ENCODE results near the gene ZNF804B. TPM values are rescaled to one million over a fixed set of nuclear protein-coding genes. Genes with fewer than 3 reads are reported as not detected.

Gene ZNF804B
- total and polyA plus RNA-seq, 4 experiments from 2014 or later, result not detected

- ChIA-PET CTCF (ENCODE audit: partially characterized antibody) (no interaction called here), POLR2A (ENCODE audit: partially characterized antibody) (no interaction called here)
- H3K27me3 ChIP-seq (ENCODE audit: insufficient read depth, low read length), result no peaks in the 10 kb centered on the region
- Mint-ChIP-seq H3K4me1 (no peaks in the 10 kb centered on the region), H3K36me3 (no peaks in the 10 kb centered on the region), H3K4me3 (no peak overlapping the region), H3K9me3 (peaks cover 0 to 5% (median 0%) of the 10 kb centered on the region in 8 donors), H3K27me3 (no peaks in the 10 kb centered on the region), H3K27ac (no peak overlapping the region)
- H3K27ac ChIP-seq (ENCODE audit: low read depth, low read length), result no peak overlapping the region
- no peak overlapping the region for H3K4me3 ChIP-seq (ENCODE audit: low read length in 2 of 2)
- no peak for DNase-seq
- H3K36me3 ChIP-seq (ENCODE audit: insufficient read depth, low read length), result no peaks in the 10 kb centered on the region
- no peaks in the 10 kb centered on the region for H3K4me1 ChIP-seq (ENCODE audit: insufficient read depth, low read length)
- intact Hi-C loops (cut with micrococcal nuclease), result no loop called here
- H3K9me3 ChIP-seq (ENCODE audit: control insufficient read depth in 1 of 2, low read length in 2 of 2), result no peaks in the 10 kb centered on the region
Measured at GRCh38 chr7:89129600-89130375, 370.3 kb downstream of the ZNF804B start.

- no peak overlapping the region for H3K27ac Mint-ChIP-seq
- no peaks in the 10 kb centered on the region for H3K4me1 Mint-ChIP-seq
- no peaks in the 10 kb centered on the region for H3K36me3 Mint-ChIP-seq
- no peak overlapping the region for H3K4me3 Mint-ChIP-seq
- intact Hi-C loops (cut with micrococcal nuclease), result no loop called here
- Histone ChIP-seq H3K9me3 (ENCODE audit: control insufficient read depth in 1 of 2, low read length in 2 of 2) (no peaks in the 10 kb centered on the region), H3K4me1 (ENCODE audit: insufficient read depth, low read length) (no peaks in the 10 kb centered on the region), H3K4me3 (ENCODE audit: low read length in 2 of 2) (no peak overlapping the region), H3K27ac (ENCODE audit: low read depth, low read length) (no peak overlapping the region), H3K36me3 (ENCODE audit: insufficient read depth, low read length) (no peaks in the 10 kb centered on the region), H3K27me3 (ENCODE audit: insufficient read depth, low read length) (no peaks in the 10 kb centered on the region)
- CTCF ChIA-PET (ENCODE audit: partially characterized antibody), result no interaction called here
- peaks cover 0 to 6% (median 3%) of the 10 kb centered on the region in 8 donors for H3K9me3 Mint-ChIP-seq
- no peak for DNase-seq
- H3K27me3 Mint-ChIP-seq, result no peaks in the 10 kb centered on the region
- POLR2A ChIA-PET (ENCODE audit: partially characterized antibody), result no interaction called here
Measured at GRCh38 chr7:89133357-89133756, 373.9 kb downstream of the ZNF804B start.

- Histone ChIP-seq H3K4me3 (ENCODE audit: low read length in 2 of 2) (no peak overlapping the region), H3K9me3 (ENCODE audit: control insufficient read depth in 1 of 2, low read length in 2 of 2) (no peaks in the 10 kb centered on the region), H3K4me1 (ENCODE audit: insufficient read depth, low read length) (no peaks in the 10 kb centered on the region), H3K27ac (ENCODE audit: low read depth, low read length) (no peak overlapping the region), H3K36me3 (ENCODE audit: insufficient read depth, low read length) (no peaks in the 10 kb centered on the region), H3K27me3 (ENCODE audit: insufficient read depth, low read length) (no peaks in the 10 kb centered on the region)
- Mint-ChIP-seq H3K9me3 (peaks cover 0 to 8% (median 4%) of the 10 kb centered on the region in 8 donors), H3K4me3 (no peak overlapping the region), H3K27ac (no peak overlapping the region), H3K36me3 (no peaks in the 10 kb centered on the region), H3K4me1 (no peaks in the 10 kb centered on the region), H3K27me3 (no peaks in the 10 kb centered on the region)
- POLR2A ChIA-PET (ENCODE audit: partially characterized antibody), result no interaction called here
- DNase-seq, result no peak
- intact Hi-C loops (cut with micrococcal nuclease), result no loop called here
- CTCF ChIA-PET (ENCODE audit: partially characterized antibody), result no interaction called here
Measured at GRCh38 chr7:89133819-89134218, 374.3 kb downstream of the ZNF804B start.

GRCh38 chr7:89145801-89146200 lies 386.3 kb downstream of the ZNF804B start:
- Mint-ChIP-seq H3K27ac (no peak overlapping the region), H3K36me3 (no peaks in the 10 kb centered on the region), H3K4me3 (no peak overlapping the region), H3K9me3 (peaks cover 0 to 8% (median 0%) of the 10 kb centered on the region in 8 donors), H3K4me1 (no peaks in the 10 kb centered on the region), H3K27me3 (no peaks in the 10 kb centered on the region)
- CTCF ChIA-PET (ENCODE audit: partially characterized antibody), result no interaction called here
- intact Hi-C loops (cut with micrococcal nuclease), result no loop called here
- no peak overlapping the region for H3K27ac ChIP-seq (ENCODE audit: low read depth, low read length)
- no peaks in the 10 kb centered on the region for H3K36me3 ChIP-seq (ENCODE audit: insufficient read depth, low read length)
- H3K9me3 ChIP-seq (ENCODE audit: control insufficient read depth in 1 of 2, low read length in 2 of 2), result no peaks in the 10 kb centered on the region
- H3K4me1 ChIP-seq (ENCODE audit: insufficient read depth, low read length), result no peaks in the 10 kb centered on the region
- DNase-seq, result no peak
- no peaks in the 10 kb centered on the region for H3K27me3 ChIP-seq (ENCODE audit: insufficient read depth, low read length)
- POLR2A ChIA-PET (ENCODE audit: partially characterized antibody), result no interaction called here
- no peak overlapping the region for H3K4me3 ChIP-seq (ENCODE audit: low read length in 2 of 2)

GRCh38 chr7:89160107-89160506 lies 400.6 kb downstream of the ZNF804B start:
- no peak overlapping the region for H3K27ac ChIP-seq (ENCODE audit: low read depth, low read length)
- no peaks in the 10 kb centered on the region for H3K27me3 ChIP-seq (ENCODE audit: insufficient read depth, low read length)
- no peaks in the 10 kb centered on the region for H3K9me3 ChIP-seq (ENCODE audit: control insufficient read depth in 1 of 2, low read length in 2 of 2)
- ChIA-PET CTCF (ENCODE audit: partially characterized antibody) (no interaction called here), POLR2A (ENCODE audit: partially characterized antibody) (no interaction called here)
- H3K27me3 Mint-ChIP-seq, result no peaks in the 10 kb centered on the region
- H3K4me3 Mint-ChIP-seq, result no peak overlapping the region
- intact Hi-C loops (cut with micrococcal nuclease), result no loop called here
- H3K27ac Mint-ChIP-seq, result no peak overlapping the region
- DNase-seq, result no peak
- H3K4me1 Mint-ChIP-seq, result no peaks in the 10 kb centered on the region
- no peak overlapping the region for H3K4me3 ChIP-seq (ENCODE audit: low read length in 2 of 2)
- peaks cover 0 to 7% (median 3%) of the 10 kb centered on the region in 8 donors for H3K9me3 Mint-ChIP-seq
- no peaks in the 10 kb centered on the region for H3K36me3 ChIP-seq (ENCODE audit: insufficient read depth, low read length)
- H3K4me1 ChIP-seq (ENCODE audit: insufficient read depth, low read length), result no peaks in the 10 kb centered on the region
- H3K36me3 Mint-ChIP-seq, result no peaks in the 10 kb centered on the region

- CTCF ChIA-PET (ENCODE audit: partially characterized antibody), result no interaction called here
- Mint-ChIP-seq H3K36me3 (no peaks in the 10 kb centered on the region), H3K27ac (no peak overlapping the region), H3K4me3 (no peak overlapping the region), H3K27me3 (no peaks in the 10 kb centered on the region), H3K9me3 (peaks cover 0 to 7% (median 2%) of the 10 kb centered on the region in 8 donors), H3K4me1 (no peaks in the 10 kb centered on the region)
- DNase-seq, result no peak
- intact Hi-C loops (cut with micrococcal nuclease), result no loop called here
- H3K4me1 ChIP-seq (ENCODE audit: insufficient read depth, low read length), result no peaks in the 10 kb centered on the region
- H3K4me3 ChIP-seq (ENCODE audit: low read length in 2 of 2), result no peak overlapping the region
- no peak overlapping the region for H3K27ac ChIP-seq (ENCODE audit: low read depth, low read length)
- no peaks in the 10 kb centered on the region for H3K27me3 ChIP-seq (ENCODE audit: insufficient read depth, low read length)
- POLR2A ChIA-PET (ENCODE audit: partially characterized antibody), result no interaction called here
- no peaks in the 10 kb centered on the region for H3K9me3 ChIP-seq (ENCODE audit: control insufficient read depth in 1 of 2, low read length in 2 of 2)
- no peaks in the 10 kb centered on the region for H3K36me3 ChIP-seq (ENCODE audit: insufficient read depth, low read length)
Measured at GRCh38 chr7:89165421-89165820, 405.9 kb downstream of the ZNF804B start.

GRCh38 chr7:89170628-89171027 lies 411.1 kb downstream of the ZNF804B start:
- ChIA-PET POLR2A (ENCODE audit: partially characterized antibody) (no interaction called here), CTCF (ENCODE audit: partially characterized antibody) (no interaction called here)
- intact Hi-C loops (cut with micrococcal nuclease), result no loop called here
- H3K36me3 Mint-ChIP-seq, result no peaks in the 10 kb centered on the region
- Histone ChIP-seq H3K9me3 (ENCODE audit: control insufficient read depth in 1 of 2, low read length in 2 of 2) (no peaks in the 10 kb centered on the region), H3K36me3 (ENCODE audit: insufficient read depth, low read length) (no peaks in the 10 kb centered on the region), H3K4me3 (ENCODE audit: low read length in 2 of 2) (no peak overlapping the region), H3K27ac (ENCODE audit: low read depth, low read length) (no peak overlapping the region), H3K4me1 (ENCODE audit: insufficient read depth, low read length) (no peaks in the 10 kb centered on the region), H3K27me3 (ENCODE audit: insufficient read depth, low read length) (no peaks in the 10 kb centered on the region)
- H3K27ac Mint-ChIP-seq, result no peak overlapping the region
- peaks cover 0 to 8% (median 4%) of the 10 kb centered on the region in 8 donors for H3K9me3 Mint-ChIP-seq
- H3K27me3 Mint-ChIP-seq, result no peaks in the 10 kb centered on the region
- no peak overlapping the region for H3K4me3 Mint-ChIP-seq
- H3K4me1 Mint-ChIP-seq, result no peaks in the 10 kb centered on the region
- no peak for DNase-seq
